ENCODE results near the gene PTP4A2.
A peak's percentile ranks its signal among the peaks of the same experiment; 100 is the strongest.
"Not testable (repeated sequence)": the region's sequence is repeated elsewhere in the genome, so short reads cannot be mapped to it uniquely, and the experiment has no call there.

The PTP4A2 gene

DNA sequence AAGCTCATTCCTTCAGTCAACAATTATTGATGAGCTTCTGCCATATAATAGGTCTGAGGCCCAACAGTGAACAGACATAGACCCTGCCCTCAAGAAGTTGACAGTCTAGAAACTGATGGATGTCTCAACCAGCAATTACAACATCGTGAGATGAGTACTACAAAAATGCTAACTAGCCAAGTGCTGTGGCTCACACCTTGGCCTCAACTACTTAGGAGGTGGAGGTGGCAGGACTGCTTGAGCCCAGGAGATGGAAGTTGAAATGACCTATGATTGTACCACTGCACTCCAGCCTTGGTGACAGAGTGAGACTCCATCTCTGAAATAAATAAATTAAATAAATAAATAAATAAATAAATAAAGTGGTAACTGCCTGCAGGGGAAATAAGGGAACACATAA lies 11.7 kb upstream of the PTP4A2 start:
- DNase-seq: no peak

DNA sequence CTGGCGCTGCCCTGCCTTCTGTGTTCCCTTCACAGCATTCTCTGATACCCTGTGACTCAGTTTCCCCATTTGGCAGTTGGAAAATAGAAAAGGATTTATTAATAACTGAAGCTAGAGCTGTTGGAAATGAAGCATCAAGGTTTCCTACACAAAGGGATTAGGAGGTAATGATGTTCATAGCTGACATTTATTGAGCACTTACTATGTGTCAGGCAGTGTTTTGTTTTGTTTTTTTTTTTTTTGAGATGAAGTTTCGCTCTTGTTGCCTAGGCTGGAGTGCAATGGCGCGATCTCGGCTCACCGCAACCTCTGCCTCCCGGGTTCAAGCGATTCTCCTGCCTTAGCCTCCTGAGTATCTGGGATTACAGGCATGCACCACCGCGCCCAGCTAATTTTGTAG lies 7.5 kb upstream of the PTP4A2 start:
- DNase-seq: not testable (repeated sequence)

DNA sequence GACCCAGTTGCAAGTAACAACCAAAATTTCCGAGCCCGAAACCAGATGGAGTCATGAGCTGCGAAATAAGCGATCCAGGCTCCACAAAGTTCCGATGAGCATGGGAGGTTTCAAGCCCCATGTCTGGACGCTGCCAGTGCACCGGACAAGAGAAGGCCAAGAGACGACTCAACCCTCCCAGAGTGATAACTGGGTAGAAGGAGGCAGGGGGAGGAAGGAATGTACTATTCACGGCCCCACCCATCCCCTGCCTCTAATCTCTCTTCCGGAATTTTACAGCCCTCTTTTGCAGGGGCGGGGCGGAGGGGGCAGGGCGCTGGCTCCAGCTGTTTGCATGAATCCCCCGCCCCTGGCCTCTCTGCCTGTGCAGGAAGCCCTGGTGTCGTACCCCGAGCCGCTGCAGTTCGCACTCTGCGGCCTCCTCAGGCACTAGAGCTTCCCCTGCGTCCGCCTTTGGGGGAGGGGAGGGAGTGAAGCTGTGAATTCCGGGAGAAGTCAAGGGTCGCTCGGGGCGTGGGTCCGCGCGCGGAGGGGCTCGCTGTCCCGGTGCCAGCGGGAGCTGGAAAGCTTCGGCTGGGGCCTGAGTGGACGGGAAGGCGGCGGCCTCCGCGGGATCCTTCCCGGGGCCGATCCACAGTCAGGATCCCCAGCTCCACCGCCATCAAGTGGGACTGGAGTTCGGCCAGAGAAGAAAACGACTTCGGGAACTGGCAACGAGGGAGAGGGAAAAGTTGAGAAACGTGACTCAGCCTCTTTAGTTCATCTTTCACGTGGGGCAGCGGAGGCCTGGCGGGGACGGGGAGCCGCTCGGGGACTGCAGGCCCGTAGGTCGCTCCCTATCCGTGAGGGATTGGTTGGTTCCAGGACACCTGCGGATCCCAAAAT lies 6.3 kb upstream of the PTP4A2 start:
- DNase-seq: peak; percentile 84 to 93 (median 88)

DNA sequence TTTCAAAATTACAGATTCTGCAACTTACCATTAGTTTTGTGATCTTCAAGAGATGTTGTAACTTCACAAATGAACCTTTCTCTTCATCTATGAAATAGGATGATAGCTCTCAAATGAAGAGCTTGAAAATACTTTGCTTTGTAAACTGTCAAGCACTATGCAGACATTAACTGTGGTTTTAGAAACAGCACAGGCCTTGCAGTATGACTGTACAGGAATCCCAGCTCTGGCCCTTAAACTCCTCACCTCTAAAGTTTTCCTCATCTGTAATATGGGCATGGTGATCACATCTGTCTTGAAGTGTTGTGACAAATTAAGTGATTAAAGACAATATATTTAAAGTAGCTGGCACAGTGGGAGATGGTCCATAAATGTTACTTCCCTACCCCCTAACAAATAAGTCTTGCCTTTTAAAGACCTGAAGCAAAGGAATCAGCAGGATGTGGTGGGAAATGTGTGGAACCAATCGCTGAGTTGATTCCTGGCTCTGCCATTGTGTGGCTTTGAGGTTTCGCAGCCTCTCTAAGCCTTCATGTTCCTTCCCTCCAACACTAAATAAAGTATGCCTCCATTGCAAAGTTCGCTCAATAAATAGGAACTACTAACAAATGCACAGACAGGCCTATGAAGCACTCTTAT lies 5.5 kb upstream of the PTP4A2 start:
- no peak for DNase-seq

DNA sequence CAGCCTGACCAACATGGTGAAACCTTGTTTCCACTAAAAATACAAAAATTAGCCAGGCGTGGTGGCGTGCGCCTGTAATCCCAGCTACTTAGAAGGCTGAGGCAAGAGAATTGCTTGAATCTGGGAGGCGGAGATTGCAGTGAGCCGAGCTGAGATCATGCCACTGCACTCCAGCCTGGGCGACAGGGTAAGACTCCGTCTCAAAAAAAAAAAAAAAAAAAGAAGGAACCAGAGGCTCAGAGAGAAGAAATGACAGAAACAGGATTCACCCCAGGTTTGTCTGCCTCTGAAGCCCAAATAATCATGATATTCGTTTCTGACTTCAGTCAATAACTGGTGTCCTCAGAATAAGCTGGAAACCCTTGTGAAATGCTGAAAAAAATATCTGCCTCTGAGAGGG lies 3.9 kb upstream of the PTP4A2 start:
- peak; percentile 47 to 76 (median 68) for DNase-seq

DNA sequence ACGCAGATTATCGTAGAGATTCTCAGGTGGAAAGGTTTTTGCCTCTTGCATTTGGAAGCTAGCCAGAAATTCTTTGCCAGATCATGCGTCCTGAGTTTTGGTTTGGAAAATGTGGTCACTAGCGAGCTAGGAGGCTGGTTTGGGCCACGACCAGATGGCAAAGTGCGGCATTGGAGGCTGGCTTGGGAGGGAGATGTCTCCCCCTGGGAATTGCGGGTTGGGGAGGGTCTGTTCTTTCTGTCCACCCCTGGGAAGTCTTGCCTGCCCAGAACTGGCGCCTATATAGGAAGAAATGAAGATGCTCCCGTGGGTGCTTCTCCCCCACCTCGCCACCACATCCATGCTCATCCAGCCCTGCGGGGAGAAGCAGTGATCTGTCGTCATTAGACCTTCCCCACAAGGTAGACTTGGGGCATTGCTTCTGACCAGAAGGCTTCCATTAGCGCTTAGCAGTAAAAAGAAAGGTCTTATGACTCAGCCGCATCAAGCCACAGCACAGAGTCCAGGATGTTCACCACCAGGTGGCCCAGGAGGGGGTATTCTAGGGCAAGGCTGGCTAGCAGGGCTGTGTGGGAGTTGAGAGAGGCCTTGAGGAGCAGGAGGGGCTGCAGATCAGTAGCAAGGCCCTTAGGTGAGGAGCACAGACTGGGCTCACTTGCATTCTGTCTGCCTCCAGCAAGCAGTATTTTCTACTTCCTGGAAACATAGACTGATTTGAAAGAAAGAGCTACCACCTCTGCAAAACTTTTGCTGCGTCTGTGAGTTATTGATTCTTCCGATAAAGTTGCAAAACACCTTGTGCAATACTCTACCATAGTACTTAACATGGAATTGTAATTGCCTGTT lies 1.5 kb upstream of the PTP4A2 start:
- DNase-seq: peak; percentile 49 to 78 (median 68)

DNA sequence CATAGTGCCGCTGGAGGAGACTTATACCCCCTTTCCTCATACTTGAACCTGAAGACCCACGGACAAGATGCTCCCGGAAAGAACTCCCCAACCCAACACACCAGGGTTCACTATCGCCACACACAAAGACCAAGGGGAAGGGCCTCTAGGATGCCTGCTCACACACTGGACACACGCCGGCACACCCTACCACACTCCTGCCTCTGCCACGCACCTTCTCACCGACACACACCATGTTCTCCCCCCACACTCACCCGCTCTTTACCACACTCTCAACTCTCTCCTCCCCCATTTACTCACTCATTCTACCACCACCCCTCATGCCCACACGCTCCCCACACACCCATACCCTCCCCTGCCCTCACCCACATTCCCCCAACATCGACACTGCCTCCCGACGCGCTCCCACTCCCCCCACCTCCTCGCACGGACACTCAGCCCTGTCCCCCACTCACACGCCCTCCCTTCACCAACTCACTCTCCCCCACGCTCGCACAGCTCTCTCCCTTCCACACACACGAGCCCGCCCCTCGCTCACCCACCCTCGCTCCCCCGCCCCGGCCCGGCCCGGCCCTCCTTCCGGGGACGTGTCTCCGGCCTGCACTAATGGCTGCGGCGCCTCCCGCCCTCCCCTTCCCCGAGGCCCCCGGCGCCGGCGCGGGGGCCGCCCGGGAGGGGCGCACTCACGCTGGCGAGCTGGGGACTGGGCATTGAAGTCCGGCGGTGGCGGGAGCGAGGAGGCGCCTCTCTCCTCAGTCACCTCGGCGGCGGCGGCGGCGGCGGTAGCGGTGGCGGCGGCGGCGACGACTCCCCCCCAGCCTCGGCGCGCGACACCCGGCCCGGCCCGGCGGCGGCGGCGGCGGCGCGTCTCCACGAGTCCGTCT lies 626 bp downstream of the PTP4A2 start:
- peak; percentile 51 to 86 (median 74) for DNase-seq

DNA sequence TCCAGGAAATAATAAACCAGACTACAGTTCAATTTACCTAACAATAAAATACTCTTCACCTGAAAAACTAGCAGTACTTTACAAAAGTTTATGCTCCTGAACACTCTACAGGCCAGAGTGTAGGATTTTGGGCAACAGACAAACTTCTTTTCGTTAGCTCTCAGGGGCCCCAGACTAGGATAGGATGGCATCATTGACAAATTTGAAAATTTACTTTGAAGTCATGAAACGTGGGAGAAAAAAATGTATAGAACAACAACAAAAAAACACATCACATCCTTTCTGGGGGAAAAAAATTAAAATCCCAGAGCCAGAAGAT lies 1.2 kb downstream of the PTP4A2 start:
- DNase-seq: no peak

DNA sequence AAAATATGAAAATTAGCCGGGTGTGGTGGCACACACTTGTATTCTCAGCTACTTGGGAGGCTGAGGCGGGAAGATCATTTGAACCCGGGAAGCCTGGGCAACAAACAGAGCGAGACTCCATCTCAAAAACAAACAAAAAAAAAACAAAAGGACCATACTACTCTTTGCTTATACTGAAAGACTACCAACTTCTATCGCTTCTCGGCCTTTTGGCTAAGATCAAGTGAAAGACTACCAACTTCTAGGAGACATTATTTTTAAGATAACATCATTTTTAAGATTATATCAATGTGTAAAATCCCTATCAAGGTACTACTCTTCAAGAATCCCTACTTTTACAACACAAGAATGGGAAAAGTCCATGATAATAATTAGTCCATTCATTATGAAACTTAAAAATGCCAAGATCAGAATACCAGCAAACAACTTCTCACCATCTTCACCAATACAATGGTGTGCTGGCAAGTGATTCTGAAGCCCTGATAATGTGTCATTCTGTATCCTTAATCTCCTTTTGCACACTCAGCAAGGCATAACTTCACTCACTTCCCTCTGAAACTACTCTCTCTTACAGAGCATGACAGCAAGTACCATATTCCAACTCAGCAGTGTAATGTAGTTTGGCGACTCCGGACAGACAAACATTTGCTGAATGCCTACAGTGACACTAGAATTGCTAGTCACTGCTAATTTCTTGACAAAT lies 1.7 kb downstream of the PTP4A2 start:
- peak; percentile 42 to 75 (median 62) for DNase-seq

DNA sequence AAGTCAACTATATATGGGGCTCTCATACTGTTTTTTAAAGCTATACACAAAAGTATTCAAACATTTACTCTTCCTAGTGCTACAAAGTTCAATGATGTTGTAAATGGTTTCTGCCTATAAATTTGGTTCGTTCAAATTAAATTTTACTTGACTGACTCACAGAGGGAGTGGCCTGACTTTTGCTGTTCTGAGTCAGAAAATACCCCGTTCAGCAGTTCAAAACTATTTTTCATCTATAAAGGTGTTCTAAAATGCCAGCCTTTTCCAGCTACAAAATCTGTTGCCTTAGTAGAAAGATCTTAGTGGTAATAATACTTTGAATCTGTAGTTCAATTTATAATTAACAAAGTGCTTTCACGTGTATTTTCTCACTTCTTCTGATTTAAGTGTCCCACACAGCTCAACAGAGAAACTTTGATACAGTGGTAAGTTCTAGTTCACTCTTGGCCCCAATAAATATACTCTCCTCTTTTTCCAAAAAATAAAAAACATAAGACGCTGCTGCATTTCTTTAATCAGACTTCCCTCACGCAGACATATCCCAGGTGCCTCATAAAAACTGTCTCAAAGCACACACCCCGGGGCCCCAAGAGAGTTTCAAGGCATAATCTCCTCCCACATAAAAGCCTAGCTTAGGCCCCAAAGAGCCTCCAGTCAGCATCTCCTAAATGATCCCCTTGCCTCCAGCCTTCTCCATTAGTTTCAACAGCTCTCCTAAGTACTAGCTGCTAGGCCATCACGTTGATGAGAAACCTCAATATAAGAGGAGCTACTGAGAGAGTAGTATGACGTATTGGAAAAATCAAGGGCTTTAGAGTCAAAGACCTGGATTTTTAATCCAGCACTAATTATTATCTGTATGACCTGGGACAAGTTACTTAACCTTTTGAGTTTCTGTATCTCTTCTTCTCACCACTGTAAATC lies 3.2 kb downstream of the PTP4A2 start:
- no peak for DNase-seq

DNA sequence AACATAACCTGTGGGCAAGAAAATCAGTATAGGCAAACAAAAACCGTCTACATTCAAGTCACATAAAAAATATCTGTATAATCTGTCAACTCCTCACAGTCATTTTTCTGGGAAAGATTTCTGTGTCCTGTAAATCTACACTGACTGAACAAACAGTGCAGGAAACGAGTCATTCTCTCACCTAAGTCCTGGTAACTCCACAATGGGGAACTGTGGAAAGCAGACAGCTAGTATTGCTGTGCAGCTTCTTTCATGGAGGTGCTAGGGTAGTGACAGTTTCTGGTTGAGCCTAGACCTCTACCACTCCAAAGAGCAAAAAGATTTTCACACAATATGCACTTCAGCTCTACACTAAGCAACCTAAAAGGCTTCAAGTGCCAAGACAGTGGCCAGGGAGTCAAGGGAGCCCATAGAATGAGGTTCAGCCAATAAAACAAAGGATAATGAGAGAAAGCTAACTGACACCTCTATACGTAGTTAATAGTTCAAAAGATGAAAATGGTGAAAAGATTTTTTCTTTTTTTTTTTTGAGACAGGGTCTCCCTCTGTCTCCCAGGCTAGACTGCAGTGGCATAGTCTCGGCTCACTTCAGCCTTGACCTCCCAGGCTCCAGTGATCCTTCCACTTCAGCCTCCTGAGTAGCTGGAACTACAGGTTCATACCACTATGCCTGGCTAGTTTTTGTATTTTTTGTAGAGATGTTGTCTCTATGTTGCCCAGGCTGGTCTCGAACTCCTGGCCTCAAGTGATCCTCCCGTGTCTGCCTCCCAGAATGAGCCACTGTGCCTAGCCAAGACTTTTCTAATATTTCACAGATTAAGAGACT lies 5.5 kb downstream of the PTP4A2 start:
- peak; percentile 16 to 49 (median 36) for DNase-seq

DNA sequence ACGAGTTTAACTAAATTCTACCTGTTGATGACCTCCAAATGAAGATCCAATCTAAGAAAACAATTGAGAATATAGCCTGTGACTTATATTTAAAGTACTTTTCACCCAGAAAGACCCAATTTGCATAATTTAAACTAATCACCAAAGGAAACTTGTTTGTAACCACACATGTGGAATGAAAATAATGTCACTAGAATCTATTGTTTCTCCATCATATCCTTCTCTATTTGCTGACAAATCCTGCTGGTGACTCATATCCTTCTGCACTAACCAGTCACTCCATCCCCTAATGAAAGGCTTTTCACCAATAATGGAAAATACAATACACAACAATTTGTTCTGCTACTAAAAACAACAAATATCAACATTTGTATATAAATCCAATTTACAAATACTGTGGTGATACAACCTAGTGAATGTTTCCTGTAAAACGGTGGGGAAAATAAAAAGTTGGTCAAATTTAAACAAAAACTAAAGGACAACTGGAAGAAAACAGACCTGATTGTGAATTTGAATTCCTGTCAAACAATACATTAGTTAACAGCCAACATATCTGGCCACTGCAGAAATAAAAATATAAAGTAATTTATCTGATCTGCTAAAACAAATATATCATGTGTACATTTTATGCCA lies 6.5 kb downstream of the PTP4A2 start:
- peak in 2 of 4 experiments; percentile 68 to 72 for DNase-seq

DNA sequence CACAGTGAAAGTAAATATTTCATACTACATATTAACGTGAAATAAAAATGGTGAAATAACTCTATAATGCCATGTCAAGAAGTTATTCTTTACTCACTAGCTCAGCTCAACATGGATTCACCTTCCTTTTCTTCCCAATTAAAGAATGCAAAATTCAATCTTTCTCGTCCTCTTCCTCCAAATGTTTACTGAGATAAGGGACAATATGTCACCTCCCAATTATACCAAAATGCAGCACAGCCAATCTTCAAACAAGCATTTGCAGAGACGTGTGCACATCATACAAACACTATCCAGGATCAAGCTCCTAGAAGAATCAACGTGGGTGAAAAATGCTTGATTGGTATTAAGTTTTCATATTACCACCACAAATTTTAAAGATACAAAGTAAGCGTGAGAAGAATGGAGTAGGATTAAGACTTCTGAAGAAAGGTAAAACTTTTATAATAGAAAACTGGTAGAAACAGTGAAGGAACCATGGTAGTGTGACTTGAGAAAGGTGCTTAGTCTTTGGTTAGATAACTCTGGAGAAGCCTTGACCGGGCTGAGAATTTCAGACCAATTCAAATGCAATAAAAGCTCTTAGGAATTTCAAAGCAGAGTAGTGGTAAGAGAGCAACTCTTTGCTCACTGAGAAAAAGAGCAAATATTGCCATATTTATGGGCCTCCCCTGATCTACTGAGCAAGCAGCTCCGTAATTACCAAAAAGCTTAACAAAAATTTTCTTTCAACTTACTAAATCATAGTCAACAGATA lies 7.2 kb downstream of the PTP4A2 start:
- DNase-seq: no peak

DNA sequence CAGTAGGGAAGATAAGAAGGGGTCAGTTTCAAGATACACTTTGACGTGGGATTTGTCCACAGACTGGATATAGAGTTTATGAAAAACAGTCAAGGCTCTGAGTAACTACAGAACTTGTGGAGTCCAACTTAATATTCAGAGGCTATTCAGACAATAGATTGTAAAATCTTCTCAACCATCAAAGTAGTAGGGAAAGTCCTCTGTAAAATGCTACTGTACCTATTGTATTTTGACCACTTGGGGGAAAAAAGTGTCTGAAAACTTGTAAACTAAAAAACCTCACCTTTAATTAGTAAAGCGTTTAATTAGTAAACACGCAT lies 10.5 kb downstream of the PTP4A2 start:
- no peak for DNase-seq

DNA sequence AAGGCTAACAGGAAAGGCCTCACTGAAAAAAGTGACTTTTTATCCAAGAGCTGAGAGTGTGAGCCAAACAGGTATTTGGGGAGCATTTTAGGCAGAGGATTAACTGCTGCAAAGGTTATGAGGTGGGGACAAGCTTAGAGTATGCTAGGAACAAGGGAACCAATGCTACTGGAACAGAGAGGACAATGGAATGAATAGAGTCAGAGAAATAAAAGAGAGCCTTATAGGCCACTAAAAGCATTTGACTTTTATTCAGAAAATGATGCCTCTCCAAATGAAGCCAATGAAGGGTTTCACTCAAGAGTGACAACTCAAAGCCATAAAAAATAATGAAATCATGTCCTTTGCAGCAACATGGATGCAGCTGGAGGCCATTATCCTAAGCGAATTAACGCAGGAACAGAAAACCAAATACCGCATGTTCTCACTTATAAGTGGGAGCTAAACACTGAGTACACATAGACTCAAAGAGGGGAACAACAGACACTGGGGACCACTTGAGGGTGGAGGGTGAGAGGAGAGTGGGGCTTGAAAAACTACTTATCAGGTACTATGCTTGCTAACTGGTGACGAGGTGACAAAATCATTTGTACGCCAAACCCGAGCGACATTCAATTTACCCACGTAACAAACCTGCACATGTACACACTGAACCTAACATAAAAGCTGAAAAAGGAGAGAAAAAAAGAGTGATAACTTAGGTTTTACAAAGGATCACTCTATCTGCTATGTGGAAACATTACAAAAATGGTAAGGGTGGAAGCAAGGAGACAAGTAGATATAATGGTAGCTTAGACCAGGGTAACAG lies 11.1 kb downstream of the PTP4A2 start:
- no peak for DNase-seq

DNA sequence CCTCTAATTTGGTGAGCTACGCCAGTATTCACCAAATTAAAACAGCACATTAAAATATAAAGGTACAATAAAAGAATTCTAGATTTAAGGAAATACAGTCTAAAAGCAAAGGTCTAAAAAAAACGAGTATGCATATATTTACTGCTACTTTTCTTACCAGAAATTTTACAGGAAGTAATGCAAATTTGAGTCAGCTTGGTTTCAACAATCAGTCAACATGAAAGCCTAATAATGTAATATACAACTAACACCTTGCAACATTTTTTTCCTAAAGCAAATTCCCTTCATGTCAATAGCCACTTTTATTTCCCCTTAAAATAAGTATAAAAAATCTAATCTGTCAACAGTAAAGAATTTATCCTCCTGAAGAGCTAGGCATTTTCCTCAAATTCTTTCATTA lies 11.9 kb downstream of the PTP4A2 start:
- peak in 2 of 4 experiments; percentile 49 to 56 for DNase-seq

DNA sequence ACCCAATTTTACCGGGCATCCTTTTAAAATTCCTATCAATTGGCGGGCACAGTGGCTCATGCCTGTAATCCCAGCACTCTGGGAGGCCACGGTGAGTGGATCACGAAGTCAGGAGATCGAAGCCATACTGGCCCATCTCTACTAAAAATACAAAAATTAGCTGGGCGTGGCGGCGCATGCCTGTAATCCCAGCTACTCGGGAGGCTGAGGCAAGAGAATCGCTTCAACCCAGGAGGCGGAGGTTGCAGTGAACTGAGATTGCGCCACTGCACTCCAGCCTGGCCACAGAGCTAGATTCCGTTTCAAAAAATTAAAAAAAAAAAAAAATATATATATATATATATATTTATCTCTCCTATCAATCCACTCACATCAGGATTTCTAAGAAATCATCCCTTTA lies 12.3 kb downstream of the PTP4A2 start:
- DNase-seq: not testable (repeated sequence)

DNA sequence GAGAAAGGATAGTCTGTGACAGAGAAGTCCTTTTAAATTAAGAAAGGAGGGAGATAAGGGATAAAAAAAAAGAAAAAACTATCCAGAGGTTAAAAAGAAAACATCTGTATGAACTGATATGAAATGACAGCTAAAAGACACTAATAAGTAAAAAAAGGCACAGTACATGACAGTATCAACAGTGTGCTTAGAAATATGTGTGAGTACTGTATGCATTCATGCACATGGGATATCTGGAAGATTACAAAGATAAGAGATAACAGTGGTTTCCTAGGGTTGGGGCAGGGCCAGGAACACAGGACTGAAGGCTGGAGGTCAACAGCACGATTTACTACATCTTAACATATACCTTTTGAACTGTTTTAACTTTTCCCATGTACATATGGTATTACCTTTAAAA lies 13.3 kb downstream of the PTP4A2 start:
- DNase-seq: no peak

All from suppressor macrophage (primary cell).